ENCODE data around the gene STT3A.

GRCh38 chr11:125605417-125605816 is 12.8 kb downstream of the STT3A start:
- no peak for TF ChIP-seq POLR2A (IDR thresholded peaks at IDR 0.05)
- TF ChIP-seq, protein P1, sequence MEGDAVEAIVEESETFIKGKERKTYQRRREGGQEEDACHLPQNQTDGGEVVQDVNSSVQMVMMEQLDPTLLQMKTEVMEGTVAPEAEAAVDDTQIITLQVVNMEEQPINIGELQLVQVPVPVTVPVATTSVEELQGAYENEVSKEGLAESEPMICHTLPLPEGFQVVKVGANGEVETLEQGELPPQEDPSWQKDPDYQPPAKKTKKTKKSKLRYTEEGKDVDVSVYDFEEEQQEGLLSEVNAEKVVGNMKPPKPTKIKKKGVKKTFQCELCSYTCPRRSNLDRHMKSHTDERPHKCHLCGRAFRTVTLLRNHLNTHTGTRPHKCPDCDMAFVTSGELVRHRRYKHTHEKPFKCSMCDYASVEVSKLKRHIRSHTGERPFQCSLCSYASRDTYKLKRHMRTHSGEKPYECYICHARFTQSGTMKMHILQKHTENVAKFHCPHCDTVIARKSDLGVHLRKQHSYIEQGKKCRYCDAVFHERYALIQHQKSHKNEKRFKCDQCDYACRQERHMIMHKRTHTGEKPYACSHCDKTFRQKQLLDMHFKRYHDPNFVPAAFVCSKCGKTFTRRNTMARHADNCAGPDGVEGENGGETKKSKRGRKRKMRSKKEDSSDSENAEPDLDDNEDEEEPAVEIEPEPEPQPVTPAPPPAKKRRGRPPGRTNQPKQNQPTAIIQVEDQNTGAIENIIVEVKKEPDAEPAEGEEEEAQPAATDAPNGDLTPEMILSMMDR (IDR thresholded peaks at IDR 0.05): no peak

Data from testis (tissue), 2 donors.